Stimulated activated CD4-positive, alpha-beta T cell treated with anti-CD3 and anti-CD28 coated beads, Interleukin-2, amount 100 ng/mL, for 24 hours (primary cell): ENCODE data around the gene PTPRCAP.
"Not testable (repeated sequence)": the region's sequence is repeated elsewhere in the genome, so short reads cannot be mapped to it uniquely, and the experiment has no call there.

Experiments
- DNase-seq, 2 donors: peaks; one replicate each; pipeline ENCODE4 v3.0.0-alpha.2; 2020

Gene PTPRCAP

GRCh38 chr11:67437082-67437808, at the start of gene PTPRCAP:
Gene PTPRCAP, minus strand, starts transcription at chr11:67437682. Its CDS starts 63 bp downstream, at chr11:67437619.
- peak; percentile 74 to 81 for DNase-seq

GRCh38 chr11:67486481-67487195, 49.2 kb upstream of the PTPRCAP start:
- peak; percentile 49 to 57 for DNase-seq

- peak in 1 of 2 donors; percentile 68 for DNase-seq
Observed at GRCh38 chr11:67485873-67486361, 48.4 kb upstream of the PTPRCAP start.

GRCh38 chr11:67484847-67485311, 47.4 kb upstream of the PTPRCAP start:
- peak; percentile 73 to 79 for DNase-seq

- DNase-seq, result peak; percentile 49 to 53
Observed at GRCh38 chr11:67483831-67484665, 46.6 kb upstream of the PTPRCAP start.

GRCh38 chr11:67482827-67483798, 45.6 kb upstream of the PTPRCAP start, which contains the start of gene AIP:
Gene AIP, plus strand, starts transcription at chr11:67483026. Its CDS starts 133 bp downstream, at chr11:67483159.
- DNase-seq, result peak; percentile 97 to 98

- peak in 1 of 2 donors; percentile 12 for DNase-seq
Observed at GRCh38 chr11:67482275-67482826, 44.9 kb upstream of the PTPRCAP start.

GRCh38 chr11:67477344-67478050, 40.0 kb upstream of the PTPRCAP start:
- DNase-seq, result not testable (repeated sequence)

GRCh38 chr11:67476692-67477091, 39.2 kb upstream of the PTPRCAP start:
- DNase-seq, result not testable (repeated sequence)

- no peak for DNase-seq
Observed at GRCh38 chr11:67472882-67473281, 35.4 kb upstream of the PTPRCAP start.

GRCh38 chr11:67470337-67471002, 33.0 kb upstream of the PTPRCAP start:
- no peak for DNase-seq

- no peak for DNase-seq
Observed at GRCh38 chr11:67469508-67469811, 32.0 kb upstream of the PTPRCAP start.

- peak; percentile 91 to 93 for DNase-seq
Observed at GRCh38 chr11:67468759-67469507, 31.5 kb upstream of the PTPRCAP start, which contains the start of gene TMEM134. Gene TMEM134, minus strand, starts transcription at chr11:67469251. Its CDS starts 59 bp downstream, at chr11:67469192.

GRCh38 chr11:67468456-67468758, 30.9 kb upstream of the PTPRCAP start:
- DNase-seq, result peak in 1 of 2 donors; percentile 47

- DNase-seq, result peak in 1 of 2 donors; percentile 49
Observed at GRCh38 chr11:67468056-67468455, 30.6 kb upstream of the PTPRCAP start.

- no peak for DNase-seq
Observed at GRCh38 chr11:67466962-67467771, 29.7 kb upstream of the PTPRCAP start.

GRCh38 chr11:67466367-67466766, 28.9 kb upstream of the PTPRCAP start:
- DNase-seq, result no peak

GRCh38 chr11:67465530-67465929, 28.0 kb upstream of the PTPRCAP start:
- not testable (repeated sequence) for DNase-seq

GRCh38 chr11:67465189-67465510, 27.7 kb upstream of the PTPRCAP start:
- no peak for DNase-seq
